ENCODE measurements around the gene SCART1. TPM values are rescaled to one million over a fixed set of nuclear protein-coding genes. Genes with fewer than 3 reads are reported as not detected.

The SCART1 gene
- total RNA-seq = 2.0 and 4.7 TPM in 2 replicates

DNA sequence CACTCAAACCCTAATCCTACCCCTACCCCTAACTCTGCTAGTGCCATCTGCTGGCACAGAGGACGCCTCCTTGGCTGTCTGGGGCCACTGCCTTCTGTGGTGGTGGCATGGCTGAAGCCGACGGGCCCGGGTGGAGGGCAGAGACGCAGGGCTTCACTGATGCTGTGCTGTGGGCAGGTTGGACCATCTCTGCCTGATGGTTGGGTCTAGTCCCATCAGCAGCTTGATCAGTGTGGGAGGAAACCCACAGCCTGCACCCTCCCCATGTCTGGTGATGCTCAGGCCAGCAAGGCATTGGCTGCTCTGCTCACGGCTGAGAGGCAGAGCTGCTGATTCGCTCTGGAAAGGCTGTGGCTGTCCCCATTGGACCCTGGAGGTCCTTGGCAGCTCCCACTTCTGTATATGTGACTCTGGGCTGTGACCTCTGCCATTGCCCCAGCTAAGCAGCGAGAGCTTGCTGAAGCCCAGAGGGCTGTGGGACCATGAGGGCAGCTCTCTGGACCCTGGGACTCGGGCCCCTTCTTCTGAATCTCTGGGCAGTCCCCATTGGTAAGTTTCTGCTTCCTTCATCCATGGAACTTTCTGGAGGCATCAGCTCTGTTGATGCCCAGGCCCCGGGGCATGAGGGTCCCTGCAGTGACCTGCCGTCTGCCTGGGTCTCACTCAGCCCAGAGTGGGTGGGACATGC, at the start of gene SCART1:
Gene SCART1, plus strand, starts transcription at position 430 of the 688 bp plus-strand sequence. Its CDS starts 53 bp downstream, at position 483.

GRCh38 chr10:133424601-133425000, 29.1 kb upstream of the SCART1 start, which contains the start of gene SPRN:
Gene SPRN, minus strand, starts transcription at chr10:133424625. Its CDS starts 944 bp downstream, at chr10:133423681.

Other genes with a start within 250 kb of the SCART1 start
- gene UTF1, start 223.7 kb upstream of the SCART1 start, total RNA-seq = not detected in 2 replicates
- not detected in 2 replicates for gene VENTX, start 216.1 kb upstream of the SCART1 start, total RNA-seq
- gene ADAM8, start 177.1 kb upstream of the SCART1 start, total RNA-seq = 1.2 and 1.6 TPM in 2 replicates
- 54.2 and 72.9 TPM in 2 replicates for gene TUBGCP2, start 145.1 kb upstream of the SCART1 start, total RNA-seq
- 13.7 and 29.5 TPM in 2 replicates for gene ZNF511, start 145.0 kb upstream of the SCART1 start, total RNA-seq
- gene CALY, start 117.0 kb upstream of the SCART1 start, total RNA-seq = not detected in 2 replicates
- gene PRAP1, start 106.6 kb upstream of the SCART1 start, total RNA-seq = not detected in 2 replicates
- gene FUOM, start 95.9 kb upstream of the SCART1 start, total RNA-seq = 4.4 and 9.8 TPM in 2 replicates
- gene ECHS1, start 80.6 kb upstream of the SCART1 start, total RNA-seq = 47.1 and 60.1 TPM in 2 replicates
- 6.7 and 8.0 TPM in 2 replicates for gene PAOX, start 74.7 kb upstream of the SCART1 start, total RNA-seq
- 37.6 and 38.5 TPM in 2 replicates for gene MTG1, start 59.8 kb upstream of the SCART1 start, total RNA-seq
- not detected in 2 replicates for gene SPRN, start 29.3 kb upstream of the SCART1 start, total RNA-seq
- gene CYP2E1, start 73.4 kb downstream of the SCART1 start, total RNA-seq = 0.54 and 1.6 TPM in 2 replicates
- gene SYCE1, start 111.6 kb downstream of the SCART1 start, total RNA-seq = not detected in 2 replicates
- gene FRG2B, start 172.8 kb downstream of the SCART1 start, total RNA-seq = not detected in 2 replicates